GM19455 (cell line): Measurements from ENCODE around the gene C1QTNF6.
"Not testable (repeated sequence)": the region's sequence is repeated elsewhere in the genome, so short reads cannot be mapped to it uniquely, and the experiment has no call there.

Experiments used
- ATAC-seq: cut with Tn5 transposase; IDR thresholded peaks from one replicate; pipeline ENCODE4 v1.9.1; 2021; ENCODE audit not compliant: unreplicated experiment

C1QTNF6 gene

DNA sequence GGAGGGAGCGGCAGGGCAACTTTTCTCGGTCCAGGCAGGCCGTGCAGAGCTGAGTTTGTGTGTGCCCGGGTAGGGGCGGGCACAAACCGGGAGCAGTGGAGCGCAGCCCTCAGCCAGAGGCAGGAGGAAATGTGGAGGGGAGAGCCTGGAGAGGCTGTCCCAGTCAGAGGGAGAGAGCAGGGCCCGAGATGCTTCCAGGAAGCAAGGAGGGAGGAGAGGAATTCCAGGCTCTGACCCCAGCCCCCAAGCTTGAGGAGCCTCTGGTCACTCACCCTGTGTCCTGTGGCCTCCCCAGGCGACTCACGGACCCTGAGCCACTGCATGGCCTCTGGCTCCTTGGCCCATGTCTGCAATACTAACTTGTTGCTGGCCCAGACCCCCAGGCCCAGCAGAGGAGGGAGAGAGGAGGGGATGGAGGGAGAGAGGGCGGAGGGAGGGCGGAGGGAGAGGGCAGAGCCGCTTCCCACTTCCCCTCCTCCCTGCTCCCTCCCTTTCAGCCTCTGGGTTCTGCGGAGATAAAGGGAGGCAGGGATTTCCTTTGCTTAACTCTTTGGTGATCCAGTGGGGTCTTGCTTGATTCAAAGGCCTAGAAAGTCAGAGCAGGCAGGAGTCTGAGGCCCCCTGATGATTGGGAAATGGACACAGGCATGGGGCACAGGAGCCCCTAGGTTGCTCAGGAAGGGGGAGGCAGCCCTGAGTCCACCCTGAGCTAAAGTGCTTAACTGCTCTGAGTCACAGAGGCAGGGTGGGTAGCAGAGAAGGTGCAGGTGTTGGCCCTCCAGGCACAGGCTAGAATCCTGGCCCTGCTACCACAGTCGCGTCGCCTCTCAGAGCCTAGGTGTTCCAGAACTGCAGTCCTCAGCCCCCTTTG is at the start of gene C1QTNF6:
C1QTNF6 (minus strand) TSS at position 357 of the 871 bp plus-strand sequence; CDS start at position 323, 34 bp downstream.
- no peak for ATAC-seq

DNA sequence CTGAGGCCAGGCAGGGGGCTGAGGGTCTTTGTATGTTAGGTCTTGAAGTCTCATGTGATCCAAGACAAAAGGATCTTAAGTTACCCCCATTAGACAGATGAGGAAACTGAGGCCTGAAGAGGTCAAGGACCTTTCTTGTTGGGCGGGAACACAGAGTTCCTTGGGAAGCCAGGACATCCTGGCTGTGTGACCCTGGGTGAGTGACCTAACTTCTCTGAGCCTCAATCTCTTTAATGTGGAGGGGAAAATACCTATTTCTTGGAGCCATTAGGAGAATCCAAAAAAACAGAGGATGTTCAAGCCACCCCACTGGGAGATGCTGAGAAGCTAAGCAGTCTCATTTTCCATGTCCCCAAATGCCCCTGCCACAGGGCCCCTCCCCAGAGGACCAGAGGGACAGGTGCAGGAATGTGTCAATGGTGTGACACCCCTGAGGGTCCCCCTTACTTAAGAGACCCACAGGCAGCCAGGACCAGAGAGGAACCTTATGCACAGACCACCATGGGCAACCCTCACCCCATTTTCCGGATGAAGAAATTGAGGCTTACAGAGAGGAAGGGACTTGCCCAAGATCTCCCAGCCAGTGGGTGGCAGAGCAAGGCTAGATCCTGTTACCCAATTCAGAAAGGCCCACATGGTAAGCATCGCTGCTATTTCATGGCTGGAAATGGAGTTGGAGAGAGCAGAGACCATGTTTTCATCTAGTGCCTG is 48.0 kb upstream of the C1QTNF6 start:
- ATAC-seq: no peak

DNA sequence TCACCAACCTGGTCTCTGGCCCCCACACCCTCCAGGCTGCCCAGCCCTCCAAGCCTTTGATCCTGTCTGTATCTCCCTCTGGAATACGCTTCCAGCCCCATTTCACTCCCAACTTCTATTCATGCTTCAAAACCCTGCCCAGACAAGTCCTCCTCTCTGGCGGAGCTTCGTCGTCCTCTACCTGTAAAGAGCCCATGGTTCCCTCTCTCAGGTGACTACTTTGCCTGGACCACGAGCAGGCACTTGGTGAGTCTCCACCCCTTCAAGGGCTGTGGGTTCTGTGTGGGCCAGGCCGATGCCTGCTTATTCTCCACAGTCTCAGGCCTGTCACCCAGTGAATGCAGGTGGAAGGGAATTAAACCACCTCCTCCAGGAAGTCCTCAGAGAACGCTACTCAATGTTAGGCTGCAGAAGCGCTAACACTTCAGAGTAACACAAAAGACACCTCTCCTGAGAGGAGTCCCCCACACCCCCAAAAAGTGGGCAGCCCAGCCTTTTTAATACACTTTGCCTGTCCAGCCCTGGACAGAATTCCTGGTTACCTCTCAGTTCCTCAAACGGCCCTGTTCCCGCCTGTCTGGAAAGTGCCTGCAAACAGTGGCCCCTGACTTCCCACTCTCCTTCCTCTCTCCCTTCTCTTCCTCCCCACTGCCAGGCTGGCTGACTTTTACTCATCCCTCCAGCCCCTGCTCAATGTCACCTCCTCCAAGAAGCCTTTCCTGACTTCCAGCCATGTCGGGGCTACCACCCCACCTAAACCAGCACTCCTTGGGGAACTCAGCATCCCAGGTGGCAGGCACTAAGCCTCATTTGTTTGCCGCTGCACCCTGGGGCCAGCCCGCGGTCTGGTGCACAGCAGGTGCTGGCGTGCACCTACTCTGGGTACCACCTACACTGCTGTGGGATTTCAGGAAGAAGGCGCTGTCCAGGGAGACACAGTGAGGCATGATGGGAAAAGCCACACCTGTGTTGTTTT is 47.0 kb upstream of the C1QTNF6 start:
- no peak for ATAC-seq

DNA sequence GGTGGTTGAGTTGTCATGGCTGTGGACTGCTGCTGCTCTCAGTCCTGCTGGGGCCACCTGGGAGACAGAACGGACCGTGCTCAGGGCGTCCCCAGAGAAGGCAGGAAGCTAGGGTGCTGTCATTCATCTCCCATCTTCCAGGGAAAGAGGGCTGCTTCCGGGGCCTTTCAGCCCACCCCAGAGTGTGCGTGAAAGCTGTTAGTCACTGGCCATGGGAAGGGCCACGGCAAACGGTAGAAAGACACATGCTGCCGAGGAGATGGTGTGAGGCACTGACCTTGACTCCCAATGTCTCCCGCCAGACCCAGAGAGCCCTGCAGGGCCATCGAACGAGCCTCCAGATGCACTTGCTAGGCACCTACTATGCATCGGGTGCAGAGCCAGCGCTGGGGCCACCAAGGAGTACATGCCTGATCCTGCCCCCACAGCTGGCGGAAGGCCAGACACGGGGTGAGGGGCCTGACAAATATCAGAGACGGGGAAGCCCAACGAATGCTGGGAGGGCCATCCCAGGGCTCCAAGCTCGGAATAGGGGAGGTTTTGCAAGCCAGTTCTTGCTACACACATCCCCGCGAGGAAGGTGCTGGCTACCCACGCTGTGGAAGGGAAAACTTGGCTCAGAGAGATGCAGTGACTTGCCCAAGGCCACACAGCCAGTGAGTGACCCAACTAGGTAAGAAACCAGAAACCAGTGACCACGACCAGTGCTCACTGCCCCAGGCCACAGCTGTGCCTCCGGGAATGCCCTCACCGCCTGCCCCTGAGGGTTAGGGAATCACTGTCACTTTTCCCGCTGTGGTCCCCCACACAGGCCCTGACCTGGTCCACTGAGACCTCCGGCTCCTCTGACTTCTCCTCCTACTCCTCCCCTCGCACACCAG is 45.9 kb upstream of the C1QTNF6 start:
- ATAC-seq: no peak

DNA sequence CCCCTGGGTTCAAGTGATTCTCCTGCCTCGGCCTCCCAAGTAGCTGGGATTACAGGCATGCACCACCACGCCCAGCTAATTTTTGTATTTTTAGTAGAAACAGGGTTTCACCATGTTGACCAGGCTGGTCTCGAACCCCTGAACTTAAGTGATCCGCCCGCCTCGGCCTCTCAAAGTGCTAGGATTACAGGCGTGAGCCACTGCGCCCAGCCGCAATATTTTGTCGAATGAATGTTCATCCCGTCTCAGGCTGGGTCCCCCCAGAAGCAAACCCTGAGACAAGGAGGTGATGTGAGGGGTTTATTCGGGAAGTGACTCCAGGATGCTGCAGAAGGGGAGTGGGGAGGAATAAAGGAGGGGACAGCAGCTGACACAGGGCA is 45.3 kb upstream of the C1QTNF6 start:
- ATAC-seq: not testable (repeated sequence)

DNA sequence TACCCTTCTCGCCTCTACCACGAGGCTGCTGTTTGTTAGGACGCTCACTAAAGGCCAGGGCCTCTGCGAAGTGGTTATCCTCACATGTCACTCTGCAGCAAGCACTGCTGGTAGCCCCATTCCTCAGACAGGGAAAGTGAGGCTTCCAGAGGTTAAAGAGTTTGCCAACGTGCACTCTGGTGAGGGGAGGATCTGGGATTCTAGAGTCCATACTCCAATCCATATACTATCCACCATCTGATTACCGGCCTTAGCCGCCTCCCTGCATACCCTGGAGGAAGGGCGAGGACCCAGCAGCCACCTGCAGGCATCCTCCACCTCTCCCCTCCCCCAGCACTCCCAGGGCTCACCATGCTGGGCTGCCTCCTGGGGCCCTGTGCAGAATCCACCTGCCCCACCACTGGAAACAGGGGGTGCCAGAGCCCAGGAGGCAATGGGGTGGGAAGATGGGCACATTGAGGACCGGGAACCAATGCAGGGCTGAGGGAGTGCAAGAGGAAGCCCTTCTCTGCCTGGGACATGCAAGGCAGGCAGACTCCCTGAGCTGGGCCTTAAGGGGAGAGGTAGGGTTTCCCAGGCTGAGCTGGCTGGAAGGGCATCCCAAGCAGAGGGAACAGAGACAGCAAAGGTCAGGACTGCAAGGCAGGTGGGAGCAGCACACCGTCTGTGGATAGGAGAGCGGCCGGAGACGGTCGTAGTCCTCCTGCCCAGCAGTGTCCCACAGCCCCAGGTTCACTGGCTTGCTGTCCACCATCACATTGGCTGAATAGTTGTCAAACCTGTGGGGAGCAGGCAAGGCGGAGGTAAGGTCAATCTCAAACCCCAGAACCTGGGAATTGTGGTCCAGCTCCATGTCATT is 44.3 kb upstream of the C1QTNF6 start:
- no peak for ATAC-seq

DNA sequence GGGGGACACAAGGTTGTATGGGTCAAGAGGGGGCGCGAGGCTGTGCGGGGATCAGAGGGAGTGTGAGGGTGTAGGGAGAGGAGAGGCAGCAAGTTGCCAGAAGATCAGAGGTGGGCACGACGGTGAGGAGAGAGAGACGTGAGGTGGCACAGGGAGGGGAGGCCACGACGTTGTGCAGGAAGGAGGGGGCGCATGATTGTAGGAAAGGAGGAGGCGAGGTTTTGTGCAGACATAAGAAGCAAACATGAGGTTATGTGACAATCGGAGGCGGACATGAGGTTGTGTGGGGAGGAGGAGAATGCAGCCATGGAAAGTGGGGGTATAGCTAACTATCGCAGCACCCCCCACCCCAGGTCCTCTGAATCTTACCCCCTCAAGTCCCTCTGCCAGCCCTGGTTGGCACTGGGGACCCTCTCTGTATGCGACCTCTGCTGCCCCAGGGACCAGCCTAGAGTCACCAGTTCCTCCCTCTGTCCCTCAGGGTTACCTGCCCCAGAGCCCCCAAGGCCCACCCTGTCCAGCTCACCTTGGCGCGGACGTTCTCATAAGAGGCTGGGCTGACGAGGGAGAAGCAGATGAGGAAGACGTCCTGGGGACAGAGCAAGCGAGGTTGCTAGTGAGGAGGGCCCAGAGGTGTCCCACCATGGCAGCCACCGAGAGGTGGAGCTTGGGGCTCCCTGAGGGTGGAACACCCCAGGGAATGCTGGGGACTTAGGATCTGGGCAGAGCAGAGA is 43.5 kb upstream of the C1QTNF6 start:
- ATAC-seq: no peak

DNA sequence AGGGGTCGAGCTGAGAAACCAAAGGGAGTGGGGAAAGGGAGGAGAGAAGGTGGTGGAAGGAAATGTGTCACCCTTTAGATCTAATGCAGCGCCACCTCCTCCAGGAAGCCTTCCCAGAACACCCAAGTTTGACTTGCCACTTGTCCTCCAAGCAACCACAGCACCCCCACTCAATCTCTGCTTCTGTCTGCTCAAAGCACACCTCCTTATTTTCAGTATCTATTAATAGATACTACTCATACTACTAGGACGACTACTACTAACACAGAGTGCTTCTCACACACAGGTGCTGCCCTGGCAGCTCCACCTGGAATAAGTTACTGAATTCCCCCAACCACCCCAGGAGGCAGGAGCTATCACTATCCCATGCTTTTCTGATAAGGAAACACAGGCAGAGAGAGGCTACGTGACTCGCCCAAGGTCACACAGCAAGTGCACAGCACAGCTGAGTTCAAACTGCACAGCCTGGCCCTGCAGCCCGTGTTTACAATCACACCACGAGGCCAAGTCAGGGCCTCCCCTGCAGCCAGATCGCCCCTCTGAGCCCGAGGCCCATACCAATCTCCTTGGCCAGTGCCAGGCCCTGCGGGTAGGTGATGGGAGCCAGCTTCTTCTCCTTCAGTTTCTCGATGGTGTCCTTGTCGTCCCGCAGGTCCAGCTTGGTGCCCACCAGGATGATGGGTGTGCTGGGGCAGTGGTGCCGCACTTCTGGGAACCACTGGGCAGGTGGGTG is 42.8 kb upstream of the C1QTNF6 start:
- ATAC-seq: no peak

DNA sequence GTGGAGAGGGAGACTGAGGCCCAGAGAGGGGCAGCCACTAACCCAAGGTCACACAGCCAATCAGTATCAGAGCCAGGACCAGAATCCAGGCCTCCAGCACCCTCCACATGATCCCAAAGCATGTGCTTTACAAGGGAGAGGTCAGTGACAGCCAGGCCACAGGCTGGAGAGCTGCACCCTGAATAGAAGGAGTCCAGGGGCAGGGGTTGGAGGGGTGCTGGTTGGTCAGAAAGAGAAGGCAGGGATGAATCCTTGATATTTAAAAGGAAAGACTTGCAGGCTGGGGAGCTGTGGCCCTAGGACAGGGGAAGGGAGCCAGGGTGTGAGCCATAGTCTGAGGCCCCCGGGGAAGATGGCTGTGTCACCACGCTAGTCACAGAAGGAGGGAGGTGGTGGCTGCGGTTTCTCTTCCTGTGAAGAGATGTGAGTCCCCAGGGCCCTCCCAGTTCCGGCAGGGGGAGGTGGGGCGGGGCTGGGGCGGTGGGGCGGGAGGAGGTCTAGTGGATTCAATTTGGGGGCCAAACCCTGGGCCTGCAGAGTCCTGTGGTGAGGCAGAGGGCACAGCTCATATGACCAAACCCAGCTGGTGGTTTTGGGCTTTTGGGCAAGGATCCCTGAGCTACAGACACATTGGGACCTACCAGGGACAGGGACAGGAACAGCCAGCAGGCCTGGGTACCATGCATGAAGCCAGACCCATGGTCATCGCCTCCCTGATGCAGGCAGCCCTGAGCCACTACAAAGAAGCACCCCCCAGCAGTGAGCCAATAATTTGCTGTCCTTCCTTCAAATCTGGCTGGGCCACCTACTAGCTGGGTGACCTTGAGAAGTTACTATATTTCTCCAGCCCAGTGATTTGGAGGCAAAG is 42.0 kb upstream of the C1QTNF6 start:
- ATAC-seq: peak; percentile 56

DNA sequence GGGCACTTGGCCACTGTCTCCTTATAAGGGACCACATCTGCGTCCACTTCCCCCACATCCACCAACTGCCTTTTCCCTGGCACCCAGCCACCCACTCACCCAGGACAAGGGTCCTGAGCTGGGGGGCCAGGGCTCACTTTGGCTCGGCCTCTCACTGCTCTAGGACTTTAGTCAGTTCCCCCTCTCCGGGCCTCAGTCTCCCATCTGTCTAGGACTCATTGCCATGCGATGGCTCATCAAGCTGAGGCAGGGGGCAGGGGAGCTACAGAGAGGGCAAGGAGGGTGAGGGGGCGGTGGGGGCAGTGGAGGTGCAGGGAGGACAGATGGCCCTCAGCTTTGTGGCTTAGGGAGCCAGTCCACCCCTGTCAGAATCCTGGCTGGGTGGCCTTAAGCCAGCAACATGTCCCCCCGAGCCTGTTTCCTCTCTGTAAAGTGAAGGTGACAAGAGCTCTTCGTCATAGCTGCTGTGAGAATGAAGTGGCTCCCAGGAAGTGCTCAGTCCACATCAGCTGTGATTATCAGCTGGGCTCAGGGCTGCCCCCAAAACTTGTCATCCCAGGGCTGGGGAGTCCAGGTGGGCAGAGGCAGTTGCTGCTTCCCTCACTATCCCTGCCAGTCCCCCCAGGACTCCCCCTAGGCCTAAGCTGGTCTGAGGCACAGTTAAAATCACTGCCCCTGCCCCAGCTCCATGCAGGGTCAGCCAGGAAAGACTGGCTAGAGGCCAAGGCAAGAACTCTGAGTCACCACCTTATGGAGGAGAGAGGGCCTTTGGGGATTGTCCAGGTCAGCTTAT is 41.2 kb upstream of the C1QTNF6 start:
- ATAC-seq: no peak

DNA sequence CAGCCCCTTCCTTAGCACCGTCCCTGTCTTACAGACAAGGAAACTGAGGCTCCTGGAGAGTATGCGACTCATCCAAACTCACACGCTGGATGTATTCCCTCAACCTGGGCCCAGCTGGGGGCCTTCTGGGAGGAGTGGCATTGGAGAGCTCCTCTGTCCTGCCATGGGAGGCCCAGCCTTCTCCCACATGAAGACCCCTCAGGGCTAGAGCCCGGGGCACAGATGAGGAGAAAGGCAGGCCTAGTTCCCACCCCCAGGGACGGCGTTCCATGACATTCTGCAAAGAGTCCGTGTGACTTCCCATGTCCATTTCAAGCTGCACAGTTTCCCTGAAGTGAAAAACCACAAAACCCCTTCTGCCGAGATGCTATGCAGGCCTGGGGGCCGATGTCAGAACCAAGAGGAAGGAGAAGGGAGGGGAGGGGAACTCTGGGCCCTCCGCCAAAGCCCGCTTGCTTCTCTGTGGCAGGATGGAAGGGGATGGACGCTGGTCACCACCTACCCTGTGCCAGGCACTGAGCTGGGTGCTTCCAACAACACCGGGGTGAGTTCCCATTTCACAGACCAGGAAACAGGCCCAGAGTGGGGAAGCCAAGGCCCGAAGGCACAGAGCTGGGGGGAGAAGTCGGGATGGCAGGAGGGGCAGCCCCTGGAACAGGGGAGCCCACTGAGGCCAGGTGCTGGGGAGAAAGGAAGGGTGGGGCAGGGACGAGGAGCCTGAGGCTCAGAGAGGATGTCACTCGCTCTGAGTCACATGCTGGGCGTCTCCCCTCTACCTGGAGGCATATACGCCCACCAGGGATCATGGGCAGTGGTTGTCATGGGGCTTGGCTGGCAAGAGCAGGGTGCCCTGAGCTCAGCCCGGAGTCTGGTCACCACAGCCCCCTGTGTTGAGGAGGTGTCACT is 40.3 kb upstream of the C1QTNF6 start:
- ATAC-seq: no peak

DNA sequence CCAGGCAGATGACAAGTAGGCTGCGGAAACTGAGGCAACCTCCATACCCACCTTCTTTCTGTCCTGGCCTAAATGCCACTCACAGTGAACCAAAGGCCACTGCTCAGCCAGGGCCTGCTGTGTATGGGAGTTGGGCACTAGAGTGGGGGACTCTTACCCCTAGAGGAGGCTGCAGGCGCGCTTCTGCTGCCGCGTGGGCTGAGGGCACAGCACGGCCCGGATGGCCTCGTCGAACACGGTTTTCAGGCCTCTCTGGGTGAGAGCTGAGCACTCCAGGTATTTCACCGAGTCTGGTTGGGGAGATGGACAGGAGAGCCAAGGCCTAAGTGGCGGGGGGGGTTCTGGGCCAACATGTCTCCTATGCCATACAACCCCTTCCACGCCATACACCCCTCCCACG is 38.5 kb upstream of the C1QTNF6 start:
- ATAC-seq: no peak

DNA sequence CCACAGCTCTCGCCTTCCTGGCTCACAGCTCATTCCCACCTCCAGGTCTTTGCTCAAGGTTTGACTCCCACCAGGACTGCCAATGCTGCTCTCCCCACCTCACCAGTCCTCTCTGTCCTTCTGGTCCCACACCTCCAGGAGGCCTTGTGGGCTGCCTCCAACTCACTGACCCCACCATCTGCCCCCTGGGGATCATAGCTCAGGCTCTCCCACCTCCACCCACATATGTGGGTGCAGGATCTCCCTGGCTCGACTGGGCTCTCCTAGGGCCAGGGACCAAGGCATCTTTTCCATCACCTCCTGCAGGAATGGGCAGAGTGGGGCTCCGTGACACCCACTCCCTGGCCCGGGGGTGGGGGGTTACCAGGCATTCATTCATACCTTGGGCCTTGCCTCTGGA is 38.0 kb upstream of the C1QTNF6 start:
- ATAC-seq: no peak

DNA sequence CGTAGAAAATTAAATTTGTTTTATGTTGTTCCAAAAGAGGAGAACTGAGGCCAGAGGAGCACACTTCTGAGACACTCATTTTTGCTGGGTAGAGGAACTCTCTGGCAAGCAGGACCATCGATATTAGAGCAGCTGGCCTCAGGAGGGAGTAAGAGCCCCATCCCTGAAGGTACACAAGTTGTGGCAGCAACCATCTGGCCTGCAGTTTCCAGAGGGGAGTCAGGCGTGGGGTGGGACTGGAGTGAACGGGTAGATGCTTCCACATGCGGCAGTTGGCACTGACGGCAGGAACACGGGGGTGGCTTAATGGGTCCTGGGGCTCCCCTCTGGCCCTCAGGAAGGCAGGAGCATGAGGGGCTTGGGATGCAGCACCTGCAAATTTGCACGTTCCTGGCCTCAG is 37.4 kb upstream of the C1QTNF6 start:
- ATAC-seq: no peak

DNA sequence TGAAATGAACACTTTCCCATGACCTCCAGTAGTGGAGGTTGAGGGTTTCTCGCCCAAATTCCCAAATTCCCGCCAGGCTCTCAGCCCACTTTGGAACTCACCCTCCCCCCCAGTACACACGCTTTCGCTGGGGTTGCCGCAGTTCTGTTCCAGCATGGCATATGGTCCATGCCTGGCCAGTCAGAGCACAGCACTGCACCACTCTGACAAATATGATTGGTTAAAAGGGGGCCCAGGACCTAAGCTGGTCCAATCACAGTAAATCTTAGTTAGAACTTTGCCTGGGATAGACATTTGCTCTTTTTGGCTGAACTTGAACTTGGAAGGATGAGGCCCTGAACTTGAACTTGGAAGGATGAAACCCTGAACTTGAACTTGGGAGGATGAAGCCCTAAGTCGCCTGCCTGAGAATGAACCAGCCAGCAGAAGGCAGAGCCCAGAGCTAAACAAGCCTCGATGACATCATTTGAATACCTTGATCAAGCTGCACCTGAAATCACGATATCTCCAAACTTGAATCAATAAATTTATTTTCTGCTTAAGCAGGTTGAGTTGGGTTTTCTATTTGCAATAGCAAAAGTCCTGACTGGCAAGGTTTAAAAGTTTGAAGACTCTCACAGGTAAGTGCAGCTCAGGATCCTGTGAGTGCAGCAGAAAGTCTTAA is 36.8 kb upstream of the C1QTNF6 start:
- no peak for ATAC-seq
